Mesenteric fat pad (tissue), 1 donor: ENCODE measurements around the gene STX3. TPM values are rescaled to one million over a fixed set of nuclear protein-coding genes. Genes with fewer than 3 reads are reported as not detected.
"Not testable (repeated sequence)": the region's sequence is repeated elsewhere in the genome, so short reads cannot be mapped to it uniquely, and the experiment has no call there.

Experiments
- DNase-seq: peaks from one replicate; pipeline ENCODE4 v3.0.0-alpha.2; 2020; ENCODE audit warnings: low spot score
- total RNA-seq: library from RNA; stranded (reverse); fragmentation: NEBNext Ultra II Directional; extraction: Animal tissue kit (Norgen Biotek cat#: 25700); gene quantifications from one replicate; pipeline ENCODE4 v1.2.1, GENCODE V29; 2021
- donor health status: DM: yes; HTN: yes; CAD: no.

STX3 gene
- total RNA-seq, 1 donor from 2014 or later: 24.9 TPM

DNA sequence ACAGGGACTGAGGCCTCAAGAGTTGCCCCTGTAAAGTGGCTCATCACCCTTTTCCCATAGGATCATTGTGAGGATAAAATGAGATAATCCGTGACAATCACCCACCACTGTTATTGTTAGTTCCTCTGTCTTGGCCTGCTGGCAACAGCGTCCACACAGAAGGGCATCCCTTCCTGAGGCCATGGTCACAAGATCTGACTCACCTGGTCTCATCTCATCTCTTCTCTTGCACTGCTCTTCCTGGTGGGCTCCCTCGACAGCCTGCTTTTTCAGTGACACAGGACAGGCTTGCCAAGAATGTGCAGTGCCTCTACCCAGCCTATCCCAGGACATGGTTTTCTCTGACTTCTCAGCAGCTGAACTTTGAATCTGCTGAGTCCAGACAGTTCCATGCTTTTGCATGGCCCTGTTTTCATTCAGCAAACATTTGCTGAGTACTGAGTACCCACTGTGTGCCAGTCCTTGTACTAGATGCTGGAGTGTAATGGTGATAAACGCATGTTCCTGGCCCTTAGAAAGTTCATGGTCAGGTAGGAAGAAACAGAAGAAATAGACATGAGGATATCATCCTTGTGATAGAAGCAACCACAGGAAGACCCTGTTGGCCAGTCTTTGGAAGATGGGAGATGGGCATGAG is 3.3 kb downstream of the STX3 start:
- DNase-seq: no peak

DNA sequence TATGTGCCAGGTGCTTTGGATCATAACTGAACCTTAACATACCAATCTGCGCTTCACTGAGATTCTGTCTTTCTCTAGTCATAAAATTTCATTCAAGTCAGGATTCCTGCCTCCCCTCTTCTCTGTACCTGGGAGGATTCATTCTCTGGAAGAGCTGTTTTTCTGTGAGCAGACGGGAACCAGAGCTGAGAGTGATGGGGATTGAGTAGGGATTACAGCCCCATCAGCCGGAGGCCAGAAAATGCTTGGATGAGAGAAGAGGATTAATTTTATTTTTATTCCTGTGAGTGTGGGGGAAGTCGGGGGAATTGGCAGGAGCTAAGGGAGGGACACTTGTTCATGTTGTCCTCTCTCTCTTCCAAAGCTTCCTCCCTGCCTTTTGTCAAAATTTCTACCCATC is 4.7 kb downstream of the STX3 start:
- no peak for DNase-seq

- DNase-seq: no peak
These were observed 5.6 kb downstream of the STX3 start for GRCh38 chr11:59760771-59761170.

- DNase-seq: no peak
These were observed 6.8 kb downstream of the STX3 start for GRCh38 chr11:59761993-59762392.

DNA sequence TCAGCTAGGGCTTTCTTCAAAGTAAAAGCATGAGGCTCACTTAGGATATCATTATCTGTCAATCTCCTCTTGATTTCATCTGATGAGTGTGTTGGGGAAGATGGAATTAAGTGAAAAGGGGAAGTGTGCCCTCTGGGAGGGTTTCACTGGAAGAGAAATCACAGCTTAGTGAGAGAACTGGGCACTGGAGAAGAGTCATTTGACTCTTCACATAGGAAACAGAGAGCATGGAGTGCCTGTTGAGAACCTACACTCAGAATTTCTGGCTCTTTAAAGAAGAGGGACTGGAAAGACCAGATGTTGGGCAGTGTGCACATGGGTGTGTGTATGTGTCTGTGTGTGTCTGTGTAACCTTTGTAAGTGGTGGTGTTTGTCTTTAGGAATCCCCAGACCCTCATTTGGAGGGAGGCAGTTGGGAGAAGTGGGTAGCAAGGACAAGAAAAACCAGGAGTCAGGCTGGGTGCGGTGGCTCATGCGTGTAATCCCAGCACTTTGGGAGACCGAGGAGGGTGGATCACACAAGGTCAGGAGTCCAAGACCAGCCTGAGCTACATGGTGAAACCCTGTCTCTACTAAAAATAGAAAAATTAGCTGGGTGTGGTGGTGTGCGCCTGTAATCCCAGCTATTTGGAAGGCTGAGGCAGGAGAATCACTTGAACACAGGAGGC is 10.0 kb downstream of the STX3 start:
- DNase-seq: no peak

DNA sequence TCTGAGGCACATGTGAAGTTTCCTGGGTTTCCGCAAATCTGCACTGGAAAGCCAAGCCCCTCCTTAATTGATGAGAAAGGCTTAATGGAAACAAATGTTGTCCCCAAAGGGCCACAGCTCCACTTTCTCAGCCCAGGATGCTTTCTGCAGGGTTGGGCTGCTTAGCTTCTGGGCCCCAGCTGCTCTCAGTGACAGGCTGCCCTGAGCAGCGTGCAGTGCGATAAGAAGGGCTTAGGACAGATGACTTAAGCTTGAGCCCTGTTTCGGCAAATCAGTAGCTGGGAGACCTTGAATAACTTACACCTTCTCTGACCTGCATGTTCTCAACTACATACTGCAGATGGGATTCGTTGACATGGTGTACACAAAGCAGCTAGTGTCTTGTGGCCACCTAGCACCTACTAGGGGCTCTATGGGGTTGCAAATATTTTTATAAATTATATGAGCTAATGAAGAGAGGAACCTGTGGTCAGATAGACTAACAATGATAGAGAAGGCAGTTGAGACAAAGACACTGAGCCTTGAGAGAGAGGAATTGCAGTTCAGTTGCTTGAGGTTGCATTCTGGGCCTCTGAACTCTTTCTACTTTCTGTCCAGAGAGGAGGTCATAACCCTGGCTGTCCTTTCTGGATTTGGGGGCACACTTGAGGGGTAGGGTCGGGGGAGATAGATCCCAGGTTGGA is 11.5 kb downstream of the STX3 start:
- no peak for DNase-seq

- no peak for DNase-seq
These were observed 12.0 kb downstream of the STX3 start for GRCh38 chr11:59767225-59767611.

GRCh38 chr11:59769111-59769510 is 13.9 kb downstream of the STX3 start:
- no peak for DNase-seq

GRCh38 chr11:59769828-59770227 is 14.7 kb downstream of the STX3 start:
- no peak for DNase-seq

DNA sequence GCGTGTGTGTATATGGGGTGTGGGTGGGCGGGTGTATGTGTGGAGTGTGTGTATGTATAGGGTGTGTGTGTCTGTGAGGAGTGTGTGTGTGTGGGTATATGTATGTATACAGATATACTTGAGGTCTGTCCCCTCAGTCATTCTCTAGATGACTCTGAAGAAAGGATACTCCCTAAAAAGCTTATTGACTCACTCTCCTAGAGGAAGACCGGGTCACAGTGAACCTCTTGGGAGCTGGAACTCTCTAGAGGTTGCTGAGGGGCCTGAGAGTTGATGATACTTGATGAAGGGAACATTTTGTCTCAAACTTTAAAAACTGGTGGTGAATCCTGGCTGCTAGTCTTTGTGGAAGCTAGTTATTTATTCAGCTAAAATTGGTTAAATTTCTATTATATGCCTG is 15.1 kb downstream of the STX3 start:
- no peak for DNase-seq

DNA sequence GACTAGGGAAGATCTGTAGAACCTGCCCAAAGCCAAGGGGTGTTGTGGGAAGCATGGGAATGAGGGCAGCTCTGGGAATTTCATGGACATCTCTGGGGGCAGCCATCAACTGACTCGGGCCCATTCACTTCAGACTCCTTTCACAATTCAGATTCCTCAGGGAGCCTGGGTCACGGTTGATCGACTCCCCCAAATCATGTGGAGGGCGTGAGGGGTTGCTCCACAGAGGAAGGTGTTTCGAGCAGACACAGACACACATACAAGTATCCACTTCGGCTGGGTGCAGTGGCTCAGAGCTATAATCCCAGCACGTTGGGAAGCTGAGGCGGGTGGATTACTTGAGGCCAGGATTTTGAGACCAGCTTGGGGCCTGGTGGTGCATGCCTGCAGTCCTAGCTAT is 15.7 kb downstream of the STX3 start:
- no peak for DNase-seq

GRCh38 chr11:59771605-59772004 is 16.4 kb downstream of the STX3 start:
- no peak for DNase-seq

GRCh38 chr11:59773083-59773440 is 17.9 kb downstream of the STX3 start:
- DNase-seq: no peak

GRCh38 chr11:59776210-59777066 is 21.3 kb downstream of the STX3 start:
- DNase-seq: no peak

GRCh38 chr11:59777104-59777503 is 21.9 kb downstream of the STX3 start:
- DNase-seq: no peak

DNA sequence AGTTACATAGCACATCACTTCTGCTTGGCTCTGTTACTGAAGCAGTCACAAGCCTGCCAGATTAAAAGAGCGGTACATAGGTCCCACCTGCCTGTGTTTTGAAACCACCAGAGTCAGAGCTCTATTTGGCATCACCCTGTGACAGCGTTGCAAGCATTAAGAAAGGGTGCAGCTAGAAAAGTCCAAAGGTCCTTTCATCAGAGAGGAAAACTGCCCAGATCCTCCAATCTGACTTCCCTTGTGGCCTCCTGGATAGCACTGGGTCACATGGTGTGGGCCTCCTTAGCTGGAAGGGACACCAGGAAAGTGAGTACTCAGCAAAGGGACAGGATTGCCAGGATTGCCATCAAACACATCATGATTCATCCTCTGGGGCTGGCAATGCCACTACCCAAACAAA is 22.9 kb downstream of the STX3 start:
- no peak for DNase-seq

- DNase-seq: no peak
These were observed 24.3 kb downstream of the STX3 start for GRCh38 chr11:59779487-59779886.

DNA sequence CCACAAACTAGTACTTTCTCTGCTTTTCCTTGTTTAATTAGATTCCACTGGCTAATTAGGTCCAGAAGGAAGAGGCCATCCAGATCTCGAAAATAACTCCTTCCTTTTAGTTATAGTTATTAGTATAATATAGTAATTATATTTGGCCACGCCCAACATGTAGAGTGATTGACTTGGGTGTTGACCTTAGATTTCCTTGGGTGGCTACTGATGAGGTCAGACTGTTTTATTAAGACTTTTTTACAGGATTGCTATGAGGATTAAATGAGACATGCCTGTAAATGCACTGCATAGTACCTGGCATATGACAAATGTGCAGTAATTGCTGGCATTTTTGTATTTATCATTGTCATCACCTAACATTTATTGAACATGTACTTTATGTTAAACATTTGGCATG is 26.9 kb downstream of the STX3 start:
- DNase-seq: no peak

DNA sequence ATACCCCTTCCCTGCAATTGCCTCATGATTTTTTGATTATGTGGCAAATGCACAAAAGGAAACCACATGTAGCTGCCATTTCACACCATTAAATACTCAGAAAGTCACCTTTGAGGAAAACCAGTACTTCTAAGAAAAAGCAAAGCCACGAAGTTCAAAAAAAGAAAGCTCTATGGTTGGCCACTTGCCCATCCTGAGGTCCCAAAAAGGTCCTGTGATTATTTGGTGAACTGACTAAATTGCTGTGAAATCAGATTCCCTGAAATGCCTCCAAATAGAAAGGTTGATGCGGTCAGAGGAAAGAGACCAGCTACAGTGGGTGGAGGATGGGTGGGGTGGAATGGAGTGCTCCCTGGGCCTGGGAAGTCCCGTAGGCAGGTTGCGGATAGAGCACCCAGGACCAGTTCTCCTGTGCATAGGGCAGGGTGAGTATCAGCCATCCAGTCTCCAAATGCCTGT is 28.5 kb downstream of the STX3 start:
- DNase-seq: no peak

GRCh38 chr11:59784441-59784840 is 29.3 kb downstream of the STX3 start:
- not testable (repeated sequence) for DNase-seq

- DNase-seq: no peak
These were observed 30.6 kb downstream of the STX3 start for GRCh38 chr11:59785818-59786217.

DNA sequence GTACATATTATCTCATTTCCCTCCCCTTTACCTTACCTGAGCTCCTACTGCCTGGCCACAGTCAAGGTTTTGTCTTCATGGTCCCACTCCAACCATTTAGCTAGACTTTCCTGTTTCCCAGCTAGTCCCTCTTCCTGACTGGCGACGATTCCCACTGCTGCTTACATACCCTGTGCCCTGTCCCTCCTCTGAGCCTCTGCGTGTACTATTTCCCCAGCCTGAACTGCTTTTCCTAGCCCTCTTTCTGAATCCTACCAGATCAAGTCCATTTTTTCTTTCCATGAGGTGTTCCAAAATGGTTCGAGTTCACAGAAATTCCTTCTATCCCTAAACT is 32.0 kb downstream of the STX3 start:
- no peak for DNase-seq
